ENCODE results near the gene RUNX2.

GRCh38 chr6:45430590-45431202 lies 102.6 kb downstream of the RUNX2 start:
- TF ChIP-seq TAF1 (IDR thresholded peaks at IDR 0.05; ENCODE audit: borderline replicate concordance, low read depth, low read length) (no peak), MYC (IDR thresholded peaks at IDR 0.05; ENCODE audit: insufficient read depth, insufficient read length, insufficient replicate concordance, low read length, severe bottlenecking) (no peak), POLR2A (IDR thresholded peaks at IDR 0.05; ENCODE audit: low read depth, low read length) (no peak)
